CD4-positive, alpha-beta T cell treated with Interferon gamma for 1 hour (primary cell): ENCODE data around the gene RALGAPA2.

ENCODE experiments used
- DNase-seq: peaks from one replicate; pipeline ENCODE4 v3.0.0-alpha.2; 2020

RALGAPA2 gene

GRCh38 chr20:20455926-20456325, 256.5 kb downstream of the RALGAPA2 start:
- no peak for DNase-seq

DNA sequence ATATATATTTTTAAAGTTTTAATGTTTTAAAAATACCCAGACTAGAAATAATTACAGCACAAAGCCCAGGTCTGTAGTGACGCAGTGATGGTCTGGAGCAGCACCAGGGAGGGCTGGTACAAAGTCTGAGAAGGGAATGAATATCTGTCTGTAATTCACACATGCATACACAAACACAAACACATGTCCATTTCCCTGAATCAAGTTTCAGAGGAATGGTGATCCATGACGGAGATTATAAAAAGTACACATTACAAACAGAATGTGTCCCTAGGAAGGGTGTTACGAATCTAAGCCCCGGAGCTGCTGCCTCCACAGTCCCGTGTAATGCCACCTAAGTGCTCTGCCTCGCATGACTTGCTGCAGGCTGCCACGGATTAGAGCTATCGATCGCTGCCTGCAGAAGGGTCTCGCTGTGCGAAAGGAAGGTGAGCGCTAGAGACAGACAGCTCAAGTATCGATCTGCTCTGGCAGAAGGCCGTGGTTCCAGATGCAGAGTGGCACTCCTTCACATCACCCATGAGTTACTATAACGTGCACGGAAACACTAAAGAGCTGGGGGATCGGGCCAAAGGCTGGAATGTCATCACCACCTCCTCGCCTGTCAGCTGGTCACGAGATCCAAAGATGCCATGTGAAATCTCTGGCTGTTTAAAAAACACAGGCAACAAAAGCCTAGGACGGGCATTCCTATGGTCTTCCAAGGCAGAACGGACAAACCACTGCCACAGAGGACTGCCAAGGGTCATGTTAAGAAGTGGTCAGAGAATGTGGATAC, 257.4 kb downstream of the RALGAPA2 start:
- DNase-seq = no peak

GRCh38 chr20:20454367-20454766, 258.1 kb downstream of the RALGAPA2 start:
- DNase-seq = no peak

GRCh38 chr20:20452254-20452676, 260.2 kb downstream of the RALGAPA2 start:
- DNase-seq = peak; percentile 52

DNA sequence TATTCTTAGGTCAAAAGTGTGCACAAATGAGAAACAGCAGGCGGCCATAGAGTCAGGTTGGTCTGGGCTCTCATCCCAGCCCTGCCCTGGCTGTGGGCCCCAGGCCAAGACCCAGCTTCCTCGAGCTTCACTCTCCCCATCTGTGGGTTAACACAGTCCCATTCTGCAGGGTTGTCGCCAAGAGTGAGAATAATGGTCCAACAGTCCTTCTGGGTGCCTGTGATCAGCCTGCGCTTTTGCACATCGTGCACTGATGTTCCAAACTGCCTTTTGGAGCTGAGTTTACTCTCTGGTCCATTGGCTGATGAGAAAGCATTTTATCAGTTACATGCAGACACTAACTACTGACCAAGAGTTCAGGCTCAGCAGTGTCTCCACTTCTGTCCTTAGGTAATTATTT, 261.9 kb downstream of the RALGAPA2 start:
- no peak for DNase-seq

DNA sequence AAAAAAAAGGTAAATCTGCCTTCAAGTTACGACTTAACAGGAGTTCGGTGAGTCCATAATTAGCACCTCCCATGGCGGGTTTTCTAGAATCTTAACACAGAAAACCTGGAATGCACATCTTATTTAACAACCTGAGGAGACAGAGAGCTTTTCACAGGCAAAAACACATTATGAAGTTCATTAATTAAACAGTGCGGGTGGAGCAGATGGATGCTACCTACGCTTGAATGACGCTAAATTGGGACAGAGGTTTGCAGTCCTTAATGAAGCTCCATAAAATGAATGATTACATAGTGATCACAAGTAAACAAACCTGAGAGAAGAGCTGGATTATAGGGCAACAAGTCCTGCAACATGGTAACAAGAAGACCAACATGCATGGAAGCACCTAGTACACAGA, 263.6 kb downstream of the RALGAPA2 start:
- DNase-seq = no peak

DNA sequence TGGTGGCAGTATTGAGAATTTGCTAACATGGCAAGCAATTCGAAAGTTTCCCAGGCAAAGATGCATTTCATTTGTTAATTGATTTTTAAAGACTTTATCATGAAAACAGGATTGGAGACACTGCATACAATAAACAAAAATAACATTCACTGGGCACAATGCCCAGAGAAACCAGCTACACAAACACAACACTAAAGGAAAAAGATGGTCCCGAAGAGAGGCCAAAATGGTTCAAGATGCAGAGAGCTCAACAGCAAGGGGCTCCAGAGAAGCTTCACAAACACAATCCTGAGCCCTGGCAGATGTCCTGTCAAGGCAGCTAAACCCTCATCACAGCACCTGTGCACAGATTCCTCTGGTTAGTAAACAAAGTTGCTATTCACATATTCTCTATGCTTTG, 265.2 kb downstream of the RALGAPA2 start:
- no peak for DNase-seq

DNA sequence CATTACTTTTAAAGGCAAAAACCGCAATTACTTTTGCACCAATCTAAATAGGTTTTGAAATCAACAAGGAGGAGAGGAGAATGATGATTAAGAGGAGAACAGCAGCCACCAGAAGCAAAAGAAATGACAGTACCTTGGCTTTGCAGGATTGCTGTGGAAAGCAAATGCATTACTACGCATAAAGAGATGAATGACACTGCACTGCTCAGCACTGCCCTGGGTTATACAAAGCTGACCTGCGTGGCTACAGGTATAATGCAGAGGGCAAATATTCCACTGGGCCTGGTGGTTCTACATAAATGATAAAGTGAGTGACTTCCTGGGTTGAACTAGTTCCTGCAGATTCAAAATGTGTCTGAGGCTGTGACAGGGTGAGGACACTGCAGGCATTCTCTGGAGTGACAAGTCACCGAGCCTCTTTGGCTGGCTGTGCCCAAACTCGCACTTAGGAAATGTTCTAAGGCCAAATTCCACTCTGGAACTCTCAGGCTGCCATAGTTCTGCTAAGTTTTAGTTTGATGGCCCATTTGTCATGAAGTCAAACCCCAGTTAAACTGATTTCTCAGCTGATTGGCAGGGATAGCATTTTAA, 265.9 kb downstream of the RALGAPA2 start:
- no peak for DNase-seq

- no peak for DNase-seq
These were observed 266.4 kb downstream of the RALGAPA2 start for GRCh38 chr20:20446001-20446400.

GRCh38 chr20:20443504-20443903, 268.9 kb downstream of the RALGAPA2 start:
- no peak for DNase-seq

DNA sequence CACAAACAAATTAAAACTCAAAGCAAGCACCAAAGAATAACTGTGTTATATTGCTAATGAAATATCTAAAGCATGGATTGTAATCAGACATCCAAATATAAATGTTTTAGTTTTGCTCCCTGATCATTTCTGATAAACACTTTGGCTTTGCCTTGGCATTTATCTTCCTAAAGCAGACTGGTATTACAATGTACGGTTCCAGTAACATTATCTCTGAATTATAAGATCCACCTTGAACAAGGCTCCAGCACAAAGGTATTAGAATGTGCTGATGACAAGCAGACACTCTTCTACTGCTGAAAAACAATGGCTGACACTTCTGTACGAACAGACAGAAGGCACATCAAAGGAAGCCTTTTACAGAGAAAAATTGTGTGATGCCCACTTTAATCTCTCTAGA, 270.0 kb downstream of the RALGAPA2 start:
- no peak for DNase-seq

GRCh38 chr20:20440886-20441658, 271.4 kb downstream of the RALGAPA2 start:
- no peak for DNase-seq

DNA sequence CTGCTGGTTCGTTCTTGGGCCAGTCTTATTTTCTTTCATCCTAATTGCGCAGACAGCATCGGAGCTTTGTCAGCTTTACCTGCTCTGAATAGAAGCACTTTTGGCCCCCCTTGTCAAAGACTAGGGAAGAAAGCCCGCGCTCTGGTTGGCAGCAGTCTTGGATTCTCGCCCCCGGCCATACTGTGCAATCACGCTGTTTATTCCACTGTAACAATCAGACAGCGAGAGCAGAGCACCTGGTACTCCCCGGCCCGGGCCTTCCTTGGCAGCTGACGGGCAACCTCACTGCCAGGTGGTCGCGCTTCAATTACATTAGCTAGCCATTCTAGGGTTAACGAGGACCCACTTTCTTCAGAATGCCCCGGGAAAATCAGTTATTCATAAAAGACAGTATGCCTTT, 272.0 kb downstream of the RALGAPA2 start:
- DNase-seq = no peak

DNA sequence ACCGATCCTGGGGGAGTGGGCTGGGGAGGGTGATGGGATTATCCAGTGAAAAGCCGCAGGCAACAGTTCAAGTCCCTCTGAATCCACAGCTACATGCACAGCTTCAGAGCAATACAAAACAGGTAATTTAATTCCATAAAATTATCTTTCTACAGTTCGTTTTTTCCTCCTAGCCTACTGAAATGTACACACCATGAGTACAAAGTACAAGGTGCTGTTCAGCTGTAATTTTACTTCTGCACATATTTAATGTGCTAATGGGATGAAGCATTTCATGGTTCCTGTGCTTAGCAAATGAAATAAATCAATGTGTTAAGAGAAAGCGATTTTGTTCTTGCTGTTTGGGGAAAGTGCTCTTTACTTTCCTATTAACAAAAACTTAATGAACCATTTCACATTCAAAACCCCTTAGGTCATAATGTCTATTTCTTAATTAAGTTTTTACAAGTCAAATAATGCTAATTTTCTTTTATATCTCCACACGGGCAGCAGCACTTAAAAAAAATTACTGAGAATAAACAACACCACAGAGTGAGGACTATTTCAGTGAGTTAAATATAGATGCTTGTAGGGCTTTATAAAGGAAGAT, 272.7 kb downstream of the RALGAPA2 start:
- DNase-seq = no peak

DNA sequence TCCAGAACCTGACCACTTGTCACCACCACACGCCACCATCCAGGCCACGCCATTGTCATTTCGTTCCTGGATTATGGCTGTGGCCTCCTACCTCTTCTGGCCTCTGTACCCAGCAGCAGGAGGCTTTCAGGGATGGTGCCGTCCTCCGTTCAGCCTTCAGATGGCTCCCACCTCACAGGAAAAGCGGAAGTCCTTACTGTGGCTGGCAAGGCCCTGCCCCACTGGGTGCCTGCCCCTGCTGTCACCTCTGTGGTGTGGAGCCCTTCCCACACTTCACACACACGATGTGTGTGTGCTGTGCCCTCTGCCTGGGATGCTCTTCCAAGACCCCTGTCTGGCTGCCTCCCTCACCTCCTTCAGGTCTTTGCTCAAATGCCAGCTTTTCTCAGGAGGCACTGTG, 275.1 kb downstream of the RALGAPA2 start:
- no peak for DNase-seq

- no peak for DNase-seq
These were observed 275.8 kb downstream of the RALGAPA2 start for GRCh38 chr20:20436689-20437088.

DNA sequence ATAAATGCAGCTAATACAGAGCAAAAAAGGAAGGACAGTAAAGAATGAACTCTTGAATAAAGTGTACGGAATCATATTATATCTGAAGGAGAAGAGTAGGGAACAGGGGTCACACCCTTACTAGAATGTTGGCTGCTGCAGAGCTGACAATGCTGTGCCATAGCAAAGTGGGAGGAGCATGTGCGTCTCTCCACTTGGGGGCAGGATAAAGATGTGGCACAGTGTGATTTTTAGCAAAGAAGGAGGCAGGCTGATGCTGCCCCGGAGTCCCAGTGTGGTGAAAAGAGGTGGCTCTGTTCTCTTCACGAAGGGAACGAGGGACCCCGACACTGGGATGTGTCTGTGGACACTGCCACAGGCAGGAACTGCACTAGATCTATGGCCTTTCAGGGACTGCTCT, 277.0 kb downstream of the RALGAPA2 start:
- DNase-seq = no peak

DNA sequence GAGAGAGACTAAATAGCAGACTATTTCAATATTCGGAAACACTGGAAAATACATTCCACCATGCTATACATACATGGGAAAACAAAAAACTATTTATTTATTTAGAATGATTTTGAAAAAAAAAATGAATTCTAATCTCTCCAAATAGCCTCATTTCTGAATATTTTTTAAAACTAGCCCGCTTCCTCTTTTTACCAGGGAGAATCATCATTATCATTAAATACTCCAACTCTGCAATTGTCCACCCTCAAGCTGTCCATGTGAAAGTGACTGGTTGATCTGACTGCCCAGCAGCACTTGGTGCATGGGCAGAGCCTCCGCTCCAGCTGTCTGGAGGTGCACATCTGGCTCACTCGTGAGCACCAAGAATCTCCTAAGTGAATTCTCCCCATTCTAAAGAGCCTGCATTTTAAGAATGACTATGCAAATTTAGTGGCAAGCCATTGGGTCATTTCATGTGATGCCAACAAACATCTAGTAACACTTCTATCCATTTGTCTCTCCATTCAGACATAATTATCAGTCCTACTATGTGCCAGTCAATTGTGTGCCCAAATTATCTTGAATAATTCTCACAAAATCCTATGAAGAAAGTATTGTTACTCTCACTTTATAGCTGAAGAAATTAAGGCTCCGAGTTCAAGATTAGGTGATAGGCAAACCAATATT, 279.7 kb downstream of the RALGAPA2 start:
- no peak for DNase-seq

DNA sequence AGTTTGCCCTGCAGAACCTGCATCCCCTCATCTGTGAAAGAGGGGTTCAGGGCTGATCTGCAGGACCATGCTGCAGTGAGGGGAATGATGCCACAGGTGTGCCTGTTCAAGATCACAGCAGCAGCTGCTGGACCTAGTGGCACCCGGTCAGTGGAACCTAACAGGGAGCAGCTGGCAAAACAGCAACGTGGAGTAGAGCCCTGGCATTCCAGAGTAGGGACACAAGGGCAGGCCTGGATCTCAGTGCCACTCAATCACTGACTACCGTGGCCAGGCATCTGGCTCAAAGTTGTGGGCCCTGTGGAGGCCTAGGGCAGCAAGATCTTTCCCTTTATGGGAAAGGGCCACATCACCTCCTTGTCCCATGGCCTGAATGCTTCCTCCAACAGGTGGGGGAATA, 282.4 kb downstream of the RALGAPA2 start:
- DNase-seq = no peak

GRCh38 chr20:20428067-20428466, 284.4 kb downstream of the RALGAPA2 start:
- DNase-seq = no peak

- DNase-seq = no peak
These were observed 285.1 kb downstream of the RALGAPA2 start for GRCh38 chr20:20427227-20427864.

GRCh38 chr20:20426655-20426907, 285.9 kb downstream of the RALGAPA2 start:
- no peak for DNase-seq
